ENCODE data around the gene BEST4.

The BEST4 gene

DNA sequence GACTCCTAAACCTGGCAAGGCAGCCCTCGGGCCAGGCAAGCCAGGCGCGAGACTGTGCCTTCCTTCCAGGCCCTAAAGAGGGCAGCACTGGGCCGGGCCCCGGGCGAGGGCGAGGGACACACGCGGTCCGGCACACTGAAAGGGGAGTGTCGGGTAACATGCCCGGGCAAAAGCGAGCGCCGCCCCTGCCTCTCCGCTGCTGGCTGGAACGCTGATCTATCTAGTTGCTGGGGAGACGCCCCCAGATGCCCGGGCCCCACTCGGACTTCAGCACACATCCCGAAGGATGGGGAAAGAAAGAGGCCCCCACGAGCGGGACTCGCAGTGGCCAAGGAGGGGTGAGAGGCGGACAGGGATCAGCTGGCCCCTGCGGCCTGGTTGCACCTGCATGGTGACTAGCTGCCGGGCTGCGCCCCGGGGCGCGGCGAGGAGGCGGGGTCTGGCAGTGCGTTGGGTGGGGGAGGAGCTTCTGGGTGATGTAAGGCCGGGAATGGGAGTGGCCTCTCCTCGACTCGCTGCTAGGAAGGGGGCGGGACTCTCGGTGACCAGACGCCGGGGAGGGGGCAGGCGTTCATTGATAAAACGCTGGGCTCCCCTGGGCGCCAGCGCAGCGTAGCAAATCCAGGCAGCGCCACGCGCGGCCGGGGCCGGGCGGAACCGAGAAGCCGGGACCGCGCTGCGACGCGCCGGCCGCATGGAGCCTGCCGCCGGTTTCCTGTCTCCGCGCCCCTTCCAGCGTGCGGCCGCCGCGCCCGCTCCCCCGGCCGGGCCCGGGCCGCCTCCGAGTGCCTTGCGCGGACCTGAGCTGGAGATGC lies 12.0 kb upstream of the BEST4 start, which contains the start of gene PLK3 (continued):
- TF ChIP-seq, protein P1, sequence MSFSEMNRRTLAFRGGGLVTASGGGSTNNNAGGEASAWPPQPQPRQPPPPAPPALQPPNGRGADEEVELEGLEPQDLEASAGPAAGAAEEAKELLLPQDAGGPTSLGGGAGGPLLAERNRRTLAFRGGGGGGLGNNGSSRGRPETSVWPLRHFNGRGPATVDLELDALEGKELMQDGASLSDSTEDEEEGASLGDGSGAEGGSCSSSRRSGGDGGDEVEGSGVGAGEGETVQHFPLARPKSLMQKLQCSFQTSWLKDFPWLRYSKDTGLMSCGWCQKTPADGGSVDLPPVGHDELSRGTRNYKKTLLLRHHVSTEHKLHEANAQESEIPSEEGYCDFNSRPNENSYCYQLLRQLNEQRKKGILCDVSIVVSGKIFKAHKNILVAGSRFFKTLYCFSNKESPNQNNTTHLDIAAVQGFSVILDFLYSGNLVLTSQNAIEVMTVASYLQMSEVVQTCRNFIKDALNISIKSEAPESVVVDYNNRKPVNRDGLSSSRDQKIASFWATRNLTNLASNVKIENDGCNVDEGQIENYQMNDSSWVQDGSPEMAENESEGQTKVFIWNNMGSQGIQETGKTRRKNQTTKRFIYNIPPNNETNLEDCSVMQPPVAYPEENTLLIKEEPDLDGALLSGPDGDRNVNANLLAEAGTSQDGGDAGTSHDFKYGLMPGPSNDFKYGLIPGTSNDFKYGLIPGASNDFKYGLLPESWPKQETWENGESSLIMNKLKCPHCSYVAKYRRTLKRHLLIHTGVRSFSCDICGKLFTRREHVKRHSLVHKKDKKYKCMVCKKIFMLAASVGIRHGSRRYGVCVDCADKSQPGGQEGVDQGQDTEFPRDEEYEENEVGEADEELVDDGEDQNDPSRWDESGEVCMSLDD (tag by site-specific recombination; IDR thresholded peaks at IDR 0.05), result peak; percentile 89
- TF ChIP-seq, protein P2, sequence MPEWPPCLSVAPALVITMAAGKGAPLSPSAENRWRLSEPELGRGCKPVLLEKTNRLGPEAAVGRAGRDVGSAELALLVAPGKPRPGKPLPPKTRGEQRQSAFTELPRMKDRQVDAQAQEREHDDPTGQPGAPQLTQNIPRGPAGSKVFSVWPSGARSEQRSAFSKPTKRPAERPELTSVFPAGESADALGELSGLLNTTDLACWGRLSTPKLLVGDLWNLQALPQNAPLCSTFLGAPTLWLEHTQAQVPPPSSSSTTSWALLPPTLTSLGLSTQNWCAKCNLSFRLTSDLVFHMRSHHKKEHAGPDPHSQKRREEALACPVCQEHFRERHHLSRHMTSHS (tag by site-specific recombination; IDR thresholded peaks at IDR 0.05), result no peak
- TF ChIP-seq ZNF629 (tag by site-specific recombination; IDR thresholded peaks at IDR 0.05), result peak; percentile 85
- no peak for TF ChIP-seq ZNF555 (tag by site-specific recombination; conservative IDR thresholded peaks at IDR 0.05)
- TF ChIP-seq, protein P3, sequence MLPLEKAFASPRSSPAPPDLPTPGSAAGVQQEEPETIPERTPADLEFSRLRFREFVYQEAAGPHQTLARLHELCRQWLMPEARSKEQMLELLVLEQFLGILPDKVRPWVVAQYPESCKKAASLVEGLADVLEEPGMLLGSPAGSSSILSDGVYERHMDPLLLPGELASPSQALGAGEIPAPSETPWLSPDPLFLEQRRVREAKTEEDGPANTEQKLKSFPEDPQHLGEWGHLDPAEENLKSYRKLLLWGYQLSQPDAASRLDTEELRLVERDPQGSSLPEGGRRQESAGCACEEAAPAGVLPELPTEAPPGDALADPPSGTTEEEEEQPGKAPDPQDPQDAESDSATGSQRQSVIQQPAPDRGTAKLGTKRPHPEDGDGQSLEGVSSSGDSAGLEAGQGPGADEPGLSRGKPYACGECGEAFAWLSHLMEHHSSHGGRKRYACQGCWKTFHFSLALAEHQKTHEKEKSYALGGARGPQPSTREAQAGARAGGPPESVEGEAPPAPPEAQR (tag by site-specific recombination; IDR thresholded peaks at IDR 0.05), result no peak
- no peak for TF ChIP-seq ZNF747 (tag by site-specific recombination; IDR thresholded peaks at IDR 0.05)
- peak; percentile 85 for TF ChIP-seq ZNF341 (tag by site-specific recombination; IDR thresholded peaks at IDR 0.05; ENCODE audit: low read depth)
- TF ChIP-seq ZNF660 (tag by site-specific recombination; IDR thresholded peaks at IDR 0.05), result peak; percentile 68
- TF ChIP-seq ZBTB20 (tag by site-specific recombination; IDR thresholded peaks at IDR 0.05), result peak; percentile 99
- TF ChIP-seq, protein P4, sequence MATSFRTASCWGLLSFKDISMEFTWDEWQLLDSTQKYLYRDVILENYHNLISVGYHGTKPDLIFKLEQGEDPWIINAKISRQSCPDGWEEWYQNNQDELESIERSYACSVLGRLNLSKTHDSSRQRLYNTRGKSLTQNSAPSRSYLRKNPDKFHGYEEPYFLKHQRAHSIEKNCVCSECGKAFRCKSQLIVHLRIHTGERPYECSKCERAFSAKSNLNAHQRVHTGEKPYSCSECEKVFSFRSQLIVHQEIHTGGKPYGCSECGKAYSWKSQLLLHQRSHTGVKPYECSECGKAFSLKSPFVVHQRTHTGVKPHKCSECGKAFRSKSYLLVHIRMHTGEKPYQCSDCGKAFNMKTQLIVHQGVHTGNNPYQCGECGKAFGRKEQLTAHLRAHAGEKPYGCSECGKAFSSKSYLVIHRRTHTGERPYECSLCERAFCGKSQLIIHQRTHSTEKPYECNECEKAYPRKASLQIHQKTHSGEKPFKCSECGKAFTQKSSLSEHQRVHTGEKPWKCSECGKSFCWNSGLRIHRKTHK (tag by site-specific recombination; IDR thresholded peaks at IDR 0.05), result no peak
- TF ChIP-seq ZNF138 (tag by site-specific recombination; IDR thresholded peaks at IDR 0.05; ENCODE audit: borderline replicate concordance), result no peak
- TF ChIP-seq ZNF211 (tag by site-specific recombination; IDR thresholded peaks at IDR 0.05; ENCODE audit: low read depth), result no peak
- TF ChIP-seq, protein P5, sequence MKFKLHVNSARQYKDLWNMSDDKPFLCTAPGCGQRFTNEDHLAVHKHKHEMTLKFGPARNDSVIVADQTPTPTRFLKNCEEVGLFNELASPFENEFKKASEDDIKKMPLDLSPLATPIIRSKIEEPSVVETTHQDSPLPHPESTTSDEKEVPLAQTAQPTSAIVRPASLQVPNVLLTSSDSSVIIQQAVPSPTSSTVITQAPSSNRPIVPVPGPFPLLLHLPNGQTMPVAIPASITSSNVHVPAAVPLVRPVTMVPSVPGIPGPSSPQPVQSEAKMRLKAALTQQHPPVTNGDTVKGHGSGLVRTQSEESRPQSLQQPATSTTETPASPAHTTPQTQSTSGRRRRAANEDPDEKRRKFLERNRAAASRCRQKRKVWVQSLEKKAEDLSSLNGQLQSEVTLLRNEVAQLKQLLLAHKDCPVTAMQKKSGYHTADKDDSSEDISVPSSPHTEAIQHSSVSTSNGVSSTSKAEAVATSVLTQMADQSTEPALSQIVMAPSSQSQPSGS (tag by site-specific recombination; IDR thresholded peaks at IDR 0.05; ENCODE audit: low read depth), result peak; percentile 45; the same call in 1 of the 2 replicates
- TF ChIP-seq ZNF621 (tag by site-specific recombination; IDR thresholded peaks at IDR 0.05), result no peak
- TF ChIP-seq ZNF501 (tag by site-specific recombination; IDR thresholded peaks at IDR 0.05), result peak; percentile 99
- TF ChIP-seq TCF7L2 (IDR thresholded peaks at IDR 0.05; ENCODE audit: borderline replicate concordance, low read depth, low read length), result no peak
- TF ChIP-seq ZNF549 (tag by site-specific recombination; IDR thresholded peaks at IDR 0.05), result no peak
- no peak for TF ChIP-seq ZNF121 (tag by site-specific recombination; IDR thresholded peaks at IDR 0.05)
- TF ChIP-seq ZNF830 (tag by site-specific recombination; IDR thresholded peaks at IDR 0.05; ENCODE audit: low read depth), result no peak
- TF ChIP-seq ZNF23 (tag by site-specific recombination; IDR thresholded peaks at IDR 0.05; ENCODE audit: borderline replicate concordance), result no peak
- no peak for TF ChIP-seq PRDM1 (tag by site-specific recombination; IDR thresholded peaks at IDR 0.05)
- peak; percentile 73 for TF ChIP-seq MZF1 (tag by site-specific recombination; IDR thresholded peaks at IDR 0.05; ENCODE audit: borderline replicate concordance)
- no peak for TF ChIP-seq ZNF626 (tag by site-specific recombination; IDR thresholded peaks at IDR 0.05)
- TF ChIP-seq MEIS1 (CRISPR knock-in tag; IDR thresholded peaks at IDR 0.05; ENCODE audit: borderline replicate concordance), result no peak
- TF ChIP-seq, protein P6, sequence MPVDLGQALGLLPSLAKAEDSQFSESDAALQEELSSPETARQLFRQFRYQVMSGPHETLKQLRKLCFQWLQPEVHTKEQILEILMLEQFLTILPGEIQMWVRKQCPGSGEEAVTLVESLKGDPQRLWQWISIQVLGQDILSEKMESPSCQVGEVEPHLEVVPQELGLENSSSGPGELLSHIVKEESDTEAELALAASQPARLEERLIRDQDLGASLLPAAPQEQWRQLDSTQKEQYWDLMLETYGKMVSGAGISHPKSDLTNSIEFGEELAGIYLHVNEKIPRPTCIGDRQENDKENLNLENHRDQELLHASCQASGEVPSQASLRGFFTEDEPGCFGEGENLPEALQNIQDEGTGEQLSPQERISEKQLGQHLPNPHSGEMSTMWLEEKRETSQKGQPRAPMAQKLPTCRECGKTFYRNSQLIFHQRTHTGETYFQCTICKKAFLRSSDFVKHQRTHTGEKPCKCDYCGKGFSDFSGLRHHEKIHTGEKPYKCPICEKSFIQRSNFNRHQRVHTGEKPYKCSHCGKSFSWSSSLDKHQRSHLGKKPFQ (tag by site-specific recombination; IDR thresholded peaks at IDR 0.05), result peak; percentile 53; the same call in 1 of the 2 replicates
- TF ChIP-seq TRIM28 (IDR thresholded peaks at IDR 0.05; ENCODE audit: borderline replicate concordance, low read length), result peak; percentile 43; the same call in 1 of the 2 replicates
- no peak for TF ChIP-seq ZNF514 (tag by site-specific recombination; IDR thresholded peaks at IDR 0.05)
- TF ChIP-seq ZNF510 (tag by site-specific recombination; IDR thresholded peaks at IDR 0.05; ENCODE audit: insufficient replicate concordance), result no peak

All from HEK293 (cell line).